HepG2 (cell line): Measurements from ENCODE around the gene RHOBTB3. TPM values are rescaled to one million over a fixed set of nuclear protein-coding genes. Genes with fewer than 3 reads are reported as not detected.

Experiments used
- ARNTL ChIP-seq: sonication (generic); formaldehyde crosslinking; IDR thresholded peaks from 2 replicates; pipeline ENCODE4 v1.4.0; 2020; ENCODE audit warnings: mild to moderate bottlenecking, missing genetic modification reagents
- ETV5 ChIP-seq: IDR thresholded peaks from 2 replicates; pipeline ENCODE4 v1.6.1; 2018; ENCODE audit warnings: missing biosample characterization, missing genetic modification reagents, inconsistent platforms, borderline replicate concordance
- FOSL2 ChIP-seq: sonication (generic); formaldehyde crosslinking; IDR thresholded peaks from 2 replicates; pipeline ENCODE4 v1.4.0; 2020; ENCODE audit warnings: missing genetic modification reagents
- KDM3A ChIP-seq: IDR thresholded peaks from 2 replicates; pipeline ENCODE4 v1.6.1; 2018; ENCODE audit warnings: low read depth, missing compliant biosample characterization
- KLF12 ChIP-seq: sonication (generic); formaldehyde crosslinking; IDR thresholded peaks from 2 replicates; pipeline ENCODE4 v1.4.0; 2020; ENCODE audit warnings: missing genetic modification reagents, borderline replicate concordance
- MIER3 ChIP-seq: IDR thresholded peaks from 2 replicates; pipeline ENCODE4 v1.6.1; 2016; ENCODE audit warnings: missing compliant biosample characterization, borderline replicate concordance
- NCOA1 ChIP-seq: sonication (generic); formaldehyde crosslinking; IDR thresholded peaks from 2 replicates; pipeline ENCODE4 v1.9.0; 2021; ENCODE audit warnings: missing genetic modification reagents
- NR2F6 ChIP-seq, 2 experiments: IDR thresholded peaks; 2 replicates each; pipeline ENCODE4 v1.6.1; 2016; ENCODE audit warnings: antibody characterized with exemption in 1 of 2, mild to moderate bottlenecking in 1 of 2
- SP2 ChIP-seq: sonication (generic); formaldehyde crosslinking; IDR thresholded peaks from 2 replicates; pipeline ENCODE4 v1.5.1; 2020; ENCODE audit warnings: mild to moderate bottlenecking, missing genetic modification reagents
- TBX2 ChIP-seq: sonication (generic); formaldehyde crosslinking; IDR thresholded peaks from 2 replicates; pipeline ENCODE4 v1.5.0; 2020; ENCODE audit warnings: missing genetic modification reagents, mild to moderate bottlenecking, borderline replicate concordance
- TEAD3 ChIP-seq: optimal IDR thresholded peaks from 2 replicates; pipeline ENCODE3; 2016; ENCODE audit warnings: borderline replicate concordance
- XRCC5 ChIP-seq: fragments of 200-400 bp; formaldehyde crosslinking; optimal IDR thresholded peaks from 2 replicates; pipeline ENCODE3; 2017; ENCODE audit warnings: mild to moderate bottlenecking, low read length
- ZFP1 ChIP-seq: IDR thresholded peaks from 2 replicates; pipeline ENCODE4 v1.6.1; 2016
- ZFP37 ChIP-seq: sonication (generic); formaldehyde crosslinking; IDR thresholded peaks from 2 replicates; pipeline ENCODE4 v1.4.0; 2020; ENCODE audit warnings: missing genetic modification reagents, borderline replicate concordance
- ZMYM3 ChIP-seq: sonication (generic); formaldehyde crosslinking; IDR thresholded peaks from 2 replicates; pipeline ENCODE4 v1.5.1; 2020; ENCODE audit warnings: mild to moderate bottlenecking, missing genetic modification reagents
- ZNF343 ChIP-seq: sonication (generic); formaldehyde crosslinking; IDR thresholded peaks from 2 replicates; pipeline ENCODE4 v1.4.0; 2020; ENCODE audit warnings: mild to moderate bottlenecking, missing genetic modification reagents
- ZNF367 ChIP-seq: sonication (generic); formaldehyde crosslinking; IDR thresholded peaks from 2 replicates; pipeline ENCODE4 v1.4.0; 2020; ENCODE audit warnings: missing genetic modification reagents, borderline replicate concordance
- ZNF558 ChIP-seq: sonication (generic); formaldehyde crosslinking; IDR thresholded peaks from 2 replicates; pipeline ENCODE4 v1.9.0; 2022; ENCODE audit warnings: mild to moderate bottlenecking, missing genetic modification reagents, borderline replicate concordance
- ZNF747 ChIP-seq: sonication (generic); formaldehyde crosslinking; IDR thresholded peaks from 2 replicates; pipeline ENCODE4 v1.8.1; 2023; ENCODE audit warnings: missing genetic modification reagents, mild to moderate bottlenecking, borderline replicate concordance
- polyA plus RNA-seq, 8 experiments: library from polyadenylated mRNA; depleted of rRNA in 3 of 8; stranded (reverse) in 7 of 8; unstranded in 1 of 8; fragments of >200 nt; fragmentation: Illumina TruSeq in 4 of 8; extraction: Trizol in 4 of 8; gene quantifications; 2 replicates each; pipeline versions ENCODE4 v1.2.1 to v1.2.3, GENCODE V29; 2011 to 2016; ENCODE audit warnings: low read depth in 4 of 8, missing spikeins in 1 of 8, mixed read lengths in 1 of 8; ENCODE audit not compliant: insufficient read depth in 1 of 8
- total RNA-seq, 5 experiments: library from RNA; depleted of rRNA; stranded (reverse); fragments of >200 nt; fragmentation: Illumina TruSeq; extraction: Trizol; gene quantifications; 2 replicates each; pipeline ENCODE4 v1.2.3, GENCODE V29; 2016; ENCODE audit warnings: low read depth in 1 of 5
- TF ChIP-seq, protein P1 (sequence below): sonication (generic); formaldehyde crosslinking; IDR thresholded peaks from 2 replicates; pipeline ENCODE4 v1.5.1; 2020; ENCODE audit warnings: mild to moderate bottlenecking, moderate library complexity, missing genetic modification reagents
- TF ChIP-seq, protein P2 (sequence below): sonication (generic); formaldehyde crosslinking; IDR thresholded peaks from 2 replicates; pipeline ENCODE4 v1.8.1; 2023; ENCODE audit warnings: missing genetic modification reagents, mild to moderate bottlenecking, borderline replicate concordance
- TF ChIP-seq, protein P3 (sequence below): sonication (generic); formaldehyde crosslinking; IDR thresholded peaks from 2 replicates; pipeline ENCODE4 v1.5.0; 2020; ENCODE audit warnings: mild to moderate bottlenecking, missing genetic modification reagents, borderline replicate concordance
- TF ChIP-seq, protein P4 (sequence below): sonication (generic); formaldehyde crosslinking; IDR thresholded peaks from 2 replicates; pipeline ENCODE4 v1.5.0; 2020; ENCODE audit warnings: missing genetic modification reagents, mild to moderate bottlenecking, borderline replicate concordance
- TF ChIP-seq, protein P5 (sequence below): sonication (generic); formaldehyde crosslinking; conservative IDR thresholded peaks from 2 replicates; pipeline ENCODE4 v1.4.0; 2020; ENCODE audit warnings: missing genetic modification reagents

Gene RHOBTB3
- total and polyA plus RNA-seq, 2 of the 13 experiments (the other 11 are each of a cell fraction or from before 2014, with no cell fraction given), result 31.6 to 35.4 TPM

DNA sequence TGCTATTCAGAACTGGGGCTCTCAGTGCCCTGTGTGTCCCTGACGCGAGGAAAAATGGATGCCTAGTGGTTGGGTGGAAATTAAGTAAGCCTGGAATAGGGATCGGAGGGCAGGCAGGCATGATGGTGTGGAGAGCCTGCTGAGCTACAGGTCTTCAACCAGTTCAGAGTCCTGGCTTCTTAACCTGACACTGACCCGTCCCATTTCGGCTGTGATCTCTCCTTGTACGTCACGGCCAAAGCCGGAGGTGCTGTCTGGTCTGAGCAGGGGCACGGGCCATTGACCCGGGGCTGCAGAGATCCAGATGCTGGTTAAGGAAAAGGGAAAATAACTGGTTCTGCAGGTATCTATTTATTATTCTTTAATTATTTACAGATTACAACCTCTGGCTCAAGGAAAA lies 27.9 kb downstream of the RHOBTB3 start (continued):
- TF ChIP-seq, protein P1, sequence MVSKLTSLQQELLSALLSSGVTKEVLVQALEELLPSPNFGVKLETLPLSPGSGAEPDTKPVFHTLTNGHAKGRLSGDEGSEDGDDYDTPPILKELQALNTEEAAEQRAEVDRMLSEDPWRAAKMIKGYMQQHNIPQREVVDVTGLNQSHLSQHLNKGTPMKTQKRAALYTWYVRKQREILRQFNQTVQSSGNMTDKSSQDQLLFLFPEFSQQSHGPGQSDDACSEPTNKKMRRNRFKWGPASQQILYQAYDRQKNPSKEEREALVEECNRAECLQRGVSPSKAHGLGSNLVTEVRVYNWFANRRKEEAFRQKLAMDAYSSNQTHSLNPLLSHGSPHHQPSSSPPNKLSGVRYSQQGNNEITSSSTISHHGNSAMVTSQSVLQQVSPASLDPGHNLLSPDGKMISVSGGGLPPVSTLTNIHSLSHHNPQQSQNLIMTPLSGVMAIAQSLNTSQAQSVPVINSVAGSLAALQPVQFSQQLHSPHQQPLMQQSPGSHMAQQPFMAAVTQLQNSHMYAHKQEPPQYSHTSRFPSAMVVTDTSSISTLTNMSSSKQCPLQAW (CRISPR knock-in tag), result no peak
- TF ChIP-seq NCOA1 (CRISPR knock-in tag) (no peak), KLF12 (CRISPR knock-in tag) (no peak), ZNF367 (CRISPR knock-in tag) (no peak), ZNF343 (CRISPR knock-in tag) (no peak), MIER3 (no peak), ZNF747 (no peak), KDM3A (CRISPR knock-in tag) (no peak), ZMYM3 (CRISPR knock-in tag) (no peak), ZFP1 (CRISPR knock-in tag) (no peak), XRCC5 (peak; percentile 38), ARNTL (CRISPR knock-in tag) (no peak), TBX2 (no peak), TEAD3 (CRISPR knock-in tag) (no peak), ZNF558 (CRISPR knock-in tag) (no peak), FOSL2 (CRISPR knock-in tag) (0 out of 2 replicates have a peak, but pooled peaks have one; percentile 21), NR2F6 (IDR thresholded peaks at IDR 0.05) (no peak), NR2F6 (CRISPR knock-in tag; IDR thresholded peaks at IDR 0.05) (peak; percentile 63), SP2 (no peak), ETV5 (CRISPR knock-in tag) (peak; percentile 36; the same call in 1 of the 2 replicates), ZFP37 (no peak)
- TF ChIP-seq, protein P2, sequence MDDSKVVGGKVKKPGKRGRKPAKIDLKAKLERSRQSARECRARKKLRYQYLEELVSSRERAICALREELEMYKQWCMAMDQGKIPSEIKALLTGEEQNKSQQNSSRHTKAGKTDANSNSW (CRISPR knock-in tag), result no peak
- TF ChIP-seq, protein P3, sequence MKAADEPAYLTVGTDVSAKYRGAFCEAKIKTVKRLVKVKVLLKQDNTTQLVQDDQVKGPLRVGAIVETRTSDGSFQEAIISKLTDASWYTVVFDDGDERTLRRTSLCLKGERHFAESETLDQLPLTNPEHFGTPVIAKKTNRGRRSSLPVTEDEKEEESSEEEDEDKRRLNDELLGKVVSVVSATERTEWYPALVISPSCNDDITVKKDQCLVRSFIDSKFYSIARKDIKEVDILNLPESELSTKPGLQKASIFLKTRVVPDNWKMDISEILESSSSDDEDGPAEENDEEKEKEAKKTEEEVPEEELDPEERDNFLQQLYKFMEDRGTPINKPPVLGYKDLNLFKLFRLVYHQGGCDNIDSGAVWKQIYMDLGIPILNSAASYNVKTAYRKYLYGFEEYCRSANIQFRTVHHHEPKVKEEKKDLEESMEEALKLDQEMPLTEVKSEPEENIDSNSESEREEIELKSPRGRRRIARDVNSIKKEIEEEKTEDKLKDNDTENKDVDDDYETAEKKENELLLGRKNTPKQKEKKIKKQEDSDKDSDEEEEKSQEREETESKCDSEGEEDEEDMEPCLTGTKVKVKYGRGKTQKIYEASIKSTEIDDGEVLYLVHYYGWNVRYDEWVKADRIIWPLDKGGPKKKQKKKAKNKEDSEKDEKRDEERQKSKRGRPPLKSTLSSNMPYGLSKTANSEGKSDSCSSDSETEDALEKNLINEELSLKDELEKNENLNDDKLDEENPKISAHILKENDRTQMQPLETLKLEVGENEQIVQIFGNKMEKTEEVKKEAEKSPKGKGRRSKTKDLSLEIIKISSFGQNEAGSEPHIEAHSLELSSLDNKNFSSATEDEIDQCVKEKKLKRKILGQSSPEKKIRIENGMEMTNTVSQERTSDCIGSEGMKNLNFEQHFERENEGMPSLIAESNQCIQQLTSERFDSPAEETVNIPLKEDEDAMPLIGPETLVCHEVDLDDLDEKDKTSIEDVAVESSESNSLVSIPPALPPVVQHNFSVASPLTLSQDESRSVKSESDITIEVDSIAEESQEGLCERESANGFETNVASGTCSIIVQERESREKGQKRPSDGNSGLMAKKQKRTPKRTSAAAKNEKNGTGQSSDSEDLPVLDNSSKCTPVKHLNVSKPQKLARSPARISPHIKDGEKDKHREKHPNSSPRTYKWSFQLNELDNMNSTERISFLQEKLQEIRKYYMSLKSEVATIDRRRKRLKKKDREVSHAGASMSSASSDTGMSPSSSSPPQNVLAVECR (CRISPR knock-in tag), result peak; percentile 36; the same call in 1 of the 2 replicates
- TF ChIP-seq, protein P4, sequence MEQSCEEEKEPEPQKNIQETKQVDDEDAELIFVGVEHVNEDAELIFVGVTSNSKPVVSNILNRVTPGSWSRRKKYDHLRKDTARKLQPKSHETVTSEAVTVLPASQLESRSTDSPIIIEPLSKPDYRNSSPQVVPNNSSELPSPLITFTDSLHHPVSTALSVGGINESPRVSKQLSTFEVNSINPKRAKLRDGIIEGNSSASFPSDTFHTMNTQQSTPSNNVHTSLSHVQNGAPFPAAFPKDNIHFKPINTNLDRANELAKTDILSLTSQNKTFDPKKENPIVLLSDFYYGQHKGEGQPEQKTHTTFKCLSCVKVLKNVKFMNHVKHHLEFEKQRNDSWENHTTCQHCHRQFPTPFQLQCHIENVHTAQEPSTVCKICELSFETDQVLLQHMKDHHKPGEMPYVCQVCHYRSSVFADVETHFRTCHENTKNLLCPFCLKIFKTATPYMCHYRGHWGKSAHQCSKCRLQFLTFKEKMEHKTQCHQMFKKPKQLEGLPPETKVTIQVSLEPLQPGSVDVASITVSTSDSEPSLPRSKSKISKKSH, result no peak
- TF ChIP-seq, protein P5, sequence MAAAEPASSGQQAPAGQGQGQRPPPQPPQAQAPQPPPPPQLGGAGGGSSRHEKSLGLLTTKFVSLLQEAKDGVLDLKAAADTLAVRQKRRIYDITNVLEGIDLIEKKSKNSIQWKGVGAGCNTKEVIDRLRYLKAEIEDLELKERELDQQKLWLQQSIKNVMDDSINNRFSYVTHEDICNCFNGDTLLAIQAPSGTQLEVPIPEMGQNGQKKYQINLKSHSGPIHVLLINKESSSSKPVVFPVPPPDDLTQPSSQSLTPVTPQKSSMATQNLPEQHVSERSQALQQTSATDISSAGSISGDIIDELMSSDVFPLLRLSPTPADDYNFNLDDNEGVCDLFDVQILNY (CRISPR knock-in tag), result no peak
